Measurements from ENCODE around the gene VAX1.

- TF ChIP-seq CTCF (IDR thresholded peaks at IDR 0.05) (no peak), EZH2 (IDR thresholded peaks at IDR 0.05; ENCODE audit: borderline replicate concordance, insufficient read depth, low read depth, low read length, poor library complexity, severe bottlenecking) (no peak)
Measured at GRCh38 chr10:117112220-117112619, 25.9 kb downstream of the VAX1 start.
